H1 (cell line): ENCODE measurements around the gene ALG14. TPM values are rescaled to one million over a fixed set of nuclear protein-coding genes. Genes with fewer than 3 reads are reported as not detected.

Source experiments
- CHD2 ChIP-seq: IDR thresholded peaks from 2 replicates; pipeline ENCODE4 v1.6.1; 2012; ENCODE audit warnings: low read length, improper control_type of control experiment
- EGR1 ChIP-seq: IDR thresholded peaks from 2 replicates; pipeline ENCODE4 v1.6.1; 2011; ENCODE audit warnings: low read depth, low read length, borderline replicate concordance
- EZH2 ChIP-seq: fragments of 200-600 bp; sonication (generic); IDR thresholded peaks from 2 replicates; pipeline ENCODE4 v1.7.1; 2012; ENCODE audit warnings: low read depth, mild to moderate bottlenecking, moderate library complexity, low read length, inconsistent platforms; ENCODE audit not compliant: severe bottlenecking
- JUN ChIP-seq: IDR thresholded peaks from 2 replicates; pipeline ENCODE4 v1.6.1; 2011; ENCODE audit warnings: low read depth, mild to moderate bottlenecking, improper control_type of control experiment, low read length
- PHF8 ChIP-seq: fragments of 200-600 bp; sonication (generic); conservative IDR thresholded peaks from 2 replicates; pipeline ENCODE4 v1.7.1; 2012; ENCODE audit warnings: low read depth, mild to moderate bottlenecking, inconsistent platforms, low read length, moderate library complexity
- polyA plus RNA-seq, 7 experiments: library from polyadenylated mRNA; depleted of rRNA in 3 of 7; stranded (reverse) in 5 of 7; unstranded in 2 of 7; fragments of >200 nt in 5 of 7; fragments of 200-250 nt in 2 of 7; gene quantifications; 1 replicate in 5 of 7; 2 replicates in 1 of 7; 4 replicates in 1 of 7; pipeline versions ENCODE4 v1.2.1 to v1.2.3, GENCODE V29; 2011 to 2013; ENCODE audit warnings: missing spikeins in 2 of 7, mixed read lengths in 2 of 7
- total RNA-seq: library from RNA; stranded (reverse); fragmentation: NEBNext Ultra II Directional; extraction: Animal tissue kit (Norgen Biotek cat#: 25700); gene quantifications from 2 replicates; pipeline ENCODE4 v1.2.1, GENCODE V29; 2021

Gene ALG14
- total and polyA plus RNA-seq, 2 of the 8 experiments (the other 6 are each of a cell fraction or from before 2014, with no cell fraction given) = 0.95 to 1.3 TPM

DNA sequence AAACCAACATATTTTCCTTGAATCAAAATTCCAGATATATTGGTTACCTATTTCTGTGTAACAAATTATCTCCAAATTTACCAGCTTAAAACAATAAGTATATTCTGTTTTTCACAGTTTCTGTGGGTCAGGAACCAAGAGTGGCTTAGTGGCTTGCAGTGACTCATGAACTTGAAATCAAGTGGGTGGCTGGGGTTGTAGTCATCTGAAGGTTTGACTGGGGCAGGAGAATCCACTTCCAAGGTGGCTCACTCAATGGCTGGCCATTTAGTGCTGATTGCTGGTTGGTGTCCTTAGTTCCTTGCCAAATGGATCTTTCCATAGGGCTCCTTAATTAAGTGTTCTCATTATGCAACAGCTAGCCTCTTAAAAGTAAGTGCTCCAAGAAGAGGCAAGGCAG, 43.8 kb downstream of the ALG14 start (continued):
- TF ChIP-seq PHF8 (no peak), EZH2 (no peak), EGR1 (no peak), CHD2 (no peak), JUN (no peak)
